HL-60/S4 (cell line): ENCODE data around the gene KCTD3.

Experiments
- in situ Hi-C: fragments of 300-500 bp; cut with MboI; formaldehyde crosslinking; loops from 2 replicates; pipeline ENCODE4 v1.14.3; 2022; ENCODE audit warnings: low sequenced_read_pairs

The KCTD3 gene

DNA sequence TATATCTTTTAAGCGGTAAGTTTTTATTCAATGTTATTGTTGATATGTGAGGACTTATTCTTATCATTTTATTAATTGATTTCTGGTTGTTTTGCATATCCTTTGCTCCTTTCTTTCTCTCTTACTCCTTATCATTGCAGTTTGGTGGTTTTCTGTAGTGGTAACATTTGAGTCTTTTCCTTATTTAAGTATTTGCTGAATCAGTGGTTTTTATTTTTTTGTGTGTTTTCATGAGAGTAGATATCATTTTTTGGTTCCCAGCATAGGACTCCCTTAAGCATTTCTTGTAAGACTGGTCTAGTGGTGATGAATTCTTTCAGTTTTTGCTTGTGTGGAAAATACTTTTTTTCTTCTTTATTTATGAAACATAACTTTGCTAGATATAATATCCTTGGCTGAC, 12.2 kb upstream of the KCTD3 start:
- in situ Hi-C loops: no loop called here

DNA sequence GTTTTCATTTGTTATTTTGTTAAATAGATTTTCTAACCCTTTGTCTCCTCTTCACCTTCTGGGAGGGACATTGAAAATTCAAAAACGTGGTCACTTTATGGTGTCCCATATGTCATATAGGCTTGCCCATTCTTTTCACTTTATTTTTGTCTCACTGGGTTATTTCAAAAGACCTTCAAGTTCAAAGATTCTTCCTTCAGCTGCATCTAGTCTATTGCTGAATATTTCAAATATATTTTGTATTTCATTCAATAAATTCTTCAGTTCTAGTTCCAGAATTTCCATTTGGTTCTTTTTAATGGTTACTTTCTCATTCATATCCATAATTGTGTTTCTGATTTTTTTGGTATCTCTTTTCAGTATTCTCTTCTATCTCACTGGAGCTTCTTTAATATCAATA, 11.6 kb upstream of the KCTD3 start:
- in situ Hi-C loops: no loop called here

DNA sequence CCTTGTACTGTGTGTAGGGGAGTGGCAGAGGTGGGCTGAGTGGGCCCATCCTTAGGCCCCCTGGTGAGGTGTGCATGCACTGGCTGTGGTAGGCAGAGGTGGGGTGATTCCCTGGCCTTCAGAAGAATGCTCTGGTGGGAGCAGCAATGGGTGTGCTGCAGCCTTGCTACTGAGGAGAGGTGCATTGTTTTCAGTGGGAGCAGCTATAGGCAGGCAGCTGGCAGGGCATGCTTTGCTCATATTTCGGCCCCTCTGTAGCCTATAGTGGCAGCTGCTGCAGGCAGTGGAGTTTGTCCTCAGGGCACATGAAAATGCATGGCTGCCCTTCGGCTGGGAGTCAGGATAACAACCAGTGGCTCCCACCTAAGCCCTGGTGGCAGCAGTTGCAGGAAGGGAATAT, 10.1 kb upstream of the KCTD3 start:
- in situ Hi-C loops: no loop called here

DNA sequence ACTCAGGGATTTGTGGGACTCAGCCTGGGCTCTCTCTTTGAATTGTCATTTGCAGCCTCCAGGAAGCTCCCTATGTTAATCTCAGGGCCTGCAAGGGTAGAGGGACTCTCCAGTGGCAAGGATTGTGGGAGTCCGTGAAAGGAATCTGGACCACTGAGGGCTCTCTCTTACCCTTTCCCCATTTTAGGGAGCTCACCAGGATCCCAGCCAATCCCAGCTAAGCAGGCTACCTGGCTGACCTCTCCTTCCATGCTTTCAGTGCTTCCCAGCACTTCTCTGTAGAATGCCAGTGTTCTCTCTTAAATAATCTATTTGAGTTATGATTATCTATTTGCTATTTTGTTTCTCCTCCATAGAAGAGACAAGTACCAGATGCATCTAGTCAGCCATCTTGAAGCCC, 9.6 kb upstream of the KCTD3 start:
- in situ Hi-C loops: no loop called here

DNA sequence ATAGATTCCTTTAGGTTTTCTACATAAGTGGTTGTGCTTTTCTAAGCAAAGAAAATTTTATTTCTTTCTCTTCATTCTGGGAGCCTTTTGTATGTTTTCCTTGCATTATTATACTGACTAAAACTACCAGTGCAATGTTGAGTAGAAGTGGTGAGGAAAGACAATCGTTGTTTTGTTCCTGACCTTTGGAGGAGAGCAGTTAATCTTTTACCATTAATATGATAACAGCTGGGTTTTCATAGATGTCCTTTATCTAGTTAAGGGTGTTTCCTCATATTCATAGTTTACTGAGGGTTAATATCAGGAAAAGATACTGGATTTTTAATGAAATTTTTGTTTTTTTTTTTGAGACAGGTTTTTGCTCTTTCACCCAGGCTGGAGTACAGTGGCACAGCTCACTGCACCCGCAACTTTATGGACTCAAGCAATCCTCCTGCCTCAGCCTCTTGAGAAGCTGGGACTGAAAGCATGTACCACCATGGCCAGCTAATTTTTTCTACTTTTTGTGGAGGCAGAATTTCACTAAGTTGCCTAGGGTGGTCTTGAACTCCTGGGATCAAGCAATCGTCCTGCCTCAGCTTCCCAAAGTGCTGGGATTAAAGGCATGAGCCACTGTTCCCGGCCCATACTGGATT, 9.0 kb upstream of the KCTD3 start:
- in situ Hi-C loops: no loop called here

DNA sequence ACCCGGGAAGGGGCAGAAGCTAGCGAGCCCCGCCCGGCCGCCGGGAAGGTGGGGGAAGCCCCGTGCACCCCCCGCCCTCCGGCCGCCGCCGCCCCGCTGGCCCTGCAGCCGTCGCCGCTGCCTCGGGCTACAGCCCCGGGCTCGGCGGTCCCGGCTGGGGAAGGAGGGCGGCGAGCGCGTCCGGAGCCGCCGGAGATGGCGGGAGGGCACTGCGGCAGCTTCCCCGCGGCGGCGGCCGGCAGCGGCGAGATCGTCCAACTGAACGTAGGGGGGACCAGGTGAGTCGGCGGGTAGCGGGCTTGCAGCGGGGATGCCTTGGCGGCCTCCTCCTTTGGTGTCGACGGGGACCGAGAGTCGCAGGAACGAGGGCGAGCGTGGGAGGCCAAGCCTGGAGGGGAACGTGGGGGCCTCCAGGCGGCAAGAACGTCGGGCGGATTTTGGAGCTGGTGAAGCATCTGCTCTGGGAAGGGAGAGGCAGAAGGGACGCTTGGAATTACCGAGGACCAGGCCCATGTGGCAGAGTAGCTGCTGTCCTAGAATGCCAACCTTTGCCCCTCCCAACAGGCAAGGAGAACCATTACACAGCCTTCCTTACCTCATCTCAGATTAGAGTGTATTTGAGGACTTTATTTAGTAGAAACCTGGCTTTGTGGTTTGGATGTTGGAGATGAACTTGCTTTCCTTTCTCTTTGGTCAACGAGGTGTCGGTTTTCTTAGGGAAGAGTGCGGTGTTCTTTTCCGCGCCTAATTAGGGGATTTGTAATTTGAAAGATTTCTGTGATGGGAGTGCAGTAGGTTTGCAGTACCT, 591 bp downstream of the KCTD3 start:
- in situ Hi-C loops: no loop called here

DNA sequence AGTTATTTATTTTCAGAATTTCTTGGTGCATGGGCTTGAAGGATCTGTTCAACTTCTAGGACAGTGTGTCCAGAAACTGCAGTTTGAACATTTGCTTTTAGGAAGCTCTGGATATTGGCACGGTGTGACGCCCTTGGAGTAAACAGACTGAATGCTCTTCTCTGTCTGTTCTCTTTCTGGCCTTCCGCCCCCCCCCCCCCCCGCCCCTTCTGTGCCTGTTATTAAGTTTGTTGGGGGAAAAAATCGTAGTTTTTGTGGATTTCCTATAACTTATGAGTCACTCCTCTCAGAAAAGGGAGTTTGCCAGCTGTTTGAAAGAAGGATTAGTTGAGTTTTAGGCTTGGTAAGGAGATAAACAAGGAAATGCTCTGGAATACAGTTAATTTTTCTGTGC, 1.2 kb downstream of the KCTD3 start:
- in situ Hi-C loops: no loop called here

DNA sequence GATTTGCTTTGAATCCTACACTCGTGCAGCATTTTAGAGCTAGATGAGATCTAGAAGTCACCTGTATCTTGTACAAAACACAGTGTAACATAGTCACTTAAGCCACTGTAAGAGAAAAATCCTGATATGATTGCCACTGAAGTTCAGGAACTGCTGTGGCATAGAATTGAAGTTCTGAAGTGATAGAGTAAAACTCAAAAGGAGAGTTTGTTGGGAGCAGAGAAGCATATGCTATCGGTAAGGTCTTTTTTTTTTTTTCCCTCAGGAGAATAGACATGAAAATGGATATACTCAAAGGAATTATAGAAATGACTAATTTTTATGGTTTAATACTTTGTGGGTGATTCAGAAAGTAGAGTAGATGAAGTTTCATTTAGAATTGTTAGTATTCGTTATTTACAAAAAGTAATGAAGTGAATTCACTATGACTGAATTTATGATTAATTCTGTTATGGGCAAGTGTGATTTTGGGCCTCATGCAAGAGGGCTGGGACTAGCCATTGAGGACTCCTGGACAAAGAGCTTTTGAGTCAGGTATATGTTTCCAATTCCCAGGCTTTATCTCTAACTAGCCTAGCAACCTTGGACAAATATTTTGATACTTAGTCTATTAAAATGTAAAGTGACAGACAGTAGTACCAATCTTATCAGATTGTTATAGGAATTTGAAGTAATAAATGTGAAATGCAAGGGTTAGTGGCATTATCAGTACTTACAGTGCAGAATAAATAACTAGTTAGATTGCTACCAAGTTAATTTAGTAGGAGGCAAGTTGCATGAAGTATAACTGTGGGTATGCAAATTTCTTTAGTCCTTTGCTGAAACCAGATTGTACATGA, 3.1 kb downstream of the KCTD3 start:
- in situ Hi-C loops: no loop called here

DNA sequence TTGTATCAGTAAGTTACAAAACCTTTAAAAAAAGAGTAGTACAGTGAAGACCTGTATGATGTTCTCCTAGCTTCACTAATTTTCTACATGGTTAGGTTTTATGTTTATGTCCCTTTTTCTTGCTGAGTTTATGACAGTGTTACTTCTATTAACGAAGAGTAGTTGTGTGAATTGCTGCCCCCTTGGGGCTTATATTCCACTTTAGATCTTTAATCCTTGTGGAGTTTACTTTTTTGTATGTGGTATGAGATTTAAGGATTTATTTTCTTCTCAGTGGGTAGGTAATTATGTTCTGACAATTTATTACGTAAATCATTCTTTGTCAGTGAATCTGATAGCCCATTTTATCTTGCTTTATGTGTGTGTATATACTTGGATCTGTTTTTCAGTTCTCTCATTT, 14.8 kb downstream of the KCTD3 start:
- in situ Hi-C loops: no loop called here

DNA sequence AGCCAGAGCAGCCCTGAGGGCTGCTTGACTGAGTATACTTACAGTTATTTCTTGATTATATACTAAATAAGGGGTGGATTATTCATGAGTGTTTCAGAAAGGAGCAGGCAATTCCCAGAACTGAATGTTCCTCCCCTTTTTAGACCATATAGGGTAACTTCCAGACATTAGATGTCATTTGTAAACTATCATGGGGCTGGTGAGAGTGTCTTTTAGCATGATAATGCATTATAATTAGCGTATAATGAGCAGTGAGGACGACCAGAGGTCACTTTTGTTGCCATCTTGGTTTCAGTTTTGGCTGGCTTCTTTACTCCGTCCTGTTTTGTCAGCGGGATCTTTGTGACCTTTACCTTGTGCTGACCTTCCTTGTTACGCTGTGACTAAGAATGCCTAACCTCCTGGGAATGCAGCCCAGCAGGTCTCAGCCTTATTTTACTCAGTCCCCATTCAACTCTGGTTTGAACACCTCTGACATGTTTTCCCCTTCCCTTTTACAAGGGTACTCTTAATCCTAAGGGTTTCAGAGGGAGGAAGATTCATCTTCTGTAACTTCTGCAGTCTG, 16.2 kb downstream of the KCTD3 start:
- in situ Hi-C loops: no loop called here

DNA sequence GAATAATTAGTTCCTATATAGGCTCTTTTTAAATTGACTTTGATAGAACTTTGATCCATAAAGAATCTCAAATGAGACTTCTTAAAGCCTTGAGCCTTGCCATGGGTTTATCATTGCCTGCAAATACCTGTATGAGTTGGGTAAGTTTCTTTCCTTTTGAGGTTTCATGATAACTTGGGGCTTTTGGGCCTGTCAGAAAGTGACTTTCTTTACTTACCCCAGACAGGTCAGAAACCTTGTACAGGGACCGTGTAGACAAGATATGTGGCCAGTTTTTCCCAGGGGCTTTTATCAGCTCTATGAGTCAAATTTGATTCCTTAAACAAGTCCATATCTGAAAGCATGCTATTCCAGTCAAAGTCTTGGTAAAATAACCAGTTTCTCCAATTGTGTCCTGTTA, 17.3 kb downstream of the KCTD3 start:
- in situ Hi-C loops: no loop called here

DNA sequence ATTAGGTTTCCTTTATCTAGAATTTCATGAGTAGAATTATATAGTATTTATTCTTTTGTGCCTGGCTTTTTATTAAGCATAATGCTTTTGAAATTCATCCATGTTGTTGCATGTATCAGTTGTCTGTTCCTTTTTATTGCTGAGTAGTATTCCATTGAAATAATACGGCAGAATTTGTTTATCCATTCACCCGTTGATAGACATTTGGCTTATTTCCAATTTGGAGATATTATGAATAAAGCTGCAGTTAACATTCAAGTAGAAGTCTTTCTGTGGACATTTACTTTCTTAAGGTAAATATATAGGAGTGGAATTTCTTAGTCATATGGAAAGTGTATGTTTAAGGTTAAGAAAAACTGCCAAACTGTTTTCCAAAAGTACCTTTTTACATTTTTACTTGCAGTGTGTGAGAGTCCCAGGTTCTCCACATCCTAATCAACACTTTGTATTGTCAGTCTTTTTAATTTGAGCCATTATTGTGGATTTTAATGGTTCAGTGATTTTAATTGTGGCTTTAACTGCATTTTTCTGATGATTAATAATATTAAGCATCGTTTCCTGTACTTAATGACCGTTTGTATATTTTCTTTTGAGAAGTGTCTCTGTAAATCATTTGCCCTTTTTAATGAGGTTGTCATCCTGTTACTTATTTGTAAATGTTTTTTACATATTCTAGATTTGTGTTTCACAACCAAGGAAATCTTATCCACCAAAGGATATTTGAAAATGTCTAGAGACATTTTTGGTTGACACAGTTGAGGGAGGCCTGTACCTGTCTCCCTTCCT, 22.7 kb downstream of the KCTD3 start:
- in situ Hi-C loops: no loop called here

DNA sequence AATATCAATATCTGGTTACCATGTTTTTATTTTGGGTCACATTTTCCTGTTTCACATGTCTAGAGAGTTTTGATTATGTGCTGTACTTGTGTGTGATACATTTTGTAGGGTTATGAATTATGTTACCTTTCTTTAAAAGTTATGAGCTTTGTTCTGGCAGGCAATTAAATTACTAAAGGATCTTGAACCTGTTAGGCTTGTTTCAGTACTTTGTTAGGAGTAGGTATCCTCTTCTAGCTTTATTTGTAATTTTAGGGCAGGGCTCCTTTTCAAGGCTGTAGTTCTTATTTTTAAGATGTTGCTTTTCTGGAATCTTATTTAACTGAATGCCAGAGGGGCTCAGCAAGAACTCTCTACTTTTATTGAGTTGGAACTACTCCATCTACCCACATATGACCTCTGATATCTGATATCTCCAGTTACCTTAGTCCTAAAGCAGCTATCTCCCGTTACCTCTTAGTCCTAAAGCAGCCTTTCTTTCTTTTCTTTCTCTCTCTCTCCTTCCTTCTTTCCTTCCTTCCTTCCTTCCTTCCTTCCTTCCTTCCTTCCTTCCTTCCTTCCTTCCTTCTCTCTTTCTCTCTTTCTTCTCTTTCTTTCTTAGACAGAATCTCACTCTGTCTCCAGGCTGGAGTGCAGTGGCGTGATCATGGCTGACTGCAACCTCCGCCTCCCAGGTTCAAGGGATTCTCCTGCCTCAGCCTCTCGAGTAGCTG, 23.8 kb downstream of the KCTD3 start:
- in situ Hi-C loops: no loop called here

DNA sequence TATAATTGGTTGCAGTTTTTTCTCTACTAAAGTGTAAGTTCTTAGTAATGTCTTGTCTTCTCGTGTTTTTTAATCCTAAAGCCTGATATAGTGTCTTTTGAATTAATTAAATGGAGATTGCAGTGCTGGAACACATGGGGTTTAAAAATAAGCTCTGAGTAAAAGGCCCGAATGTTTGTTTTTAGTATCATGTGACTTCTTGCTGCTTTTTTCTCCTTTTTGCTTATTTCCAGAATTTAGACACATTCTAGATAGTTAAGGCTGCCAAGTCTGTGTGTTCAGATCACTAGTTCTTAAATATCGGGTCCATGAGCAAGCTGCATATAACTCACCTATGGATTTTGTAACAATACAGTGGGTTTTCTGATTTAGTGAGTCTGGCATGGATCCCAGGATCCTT, 27.5 kb downstream of the KCTD3 start:
- in situ Hi-C loops: no loop called here

DNA sequence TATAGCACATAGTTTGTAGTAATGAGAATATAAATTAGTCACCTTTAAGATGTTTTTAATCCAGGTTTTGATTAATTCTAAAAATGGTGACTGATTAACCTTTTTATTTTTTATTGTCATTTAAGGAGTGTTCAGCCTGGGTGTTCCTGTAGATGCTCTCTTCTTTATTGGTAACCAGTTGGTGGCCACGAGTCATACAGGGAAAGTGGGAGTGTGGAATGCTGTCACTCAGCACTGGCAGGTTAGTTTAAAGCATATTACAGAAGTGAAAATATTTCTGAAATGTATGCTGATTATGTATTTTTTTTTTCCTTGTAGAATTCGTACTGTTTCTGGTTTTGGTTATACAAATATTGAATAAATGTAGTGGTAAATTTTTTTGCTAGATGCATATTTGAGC, 28.1 kb downstream of the KCTD3 start:
- in situ Hi-C loops: no loop called here

DNA sequence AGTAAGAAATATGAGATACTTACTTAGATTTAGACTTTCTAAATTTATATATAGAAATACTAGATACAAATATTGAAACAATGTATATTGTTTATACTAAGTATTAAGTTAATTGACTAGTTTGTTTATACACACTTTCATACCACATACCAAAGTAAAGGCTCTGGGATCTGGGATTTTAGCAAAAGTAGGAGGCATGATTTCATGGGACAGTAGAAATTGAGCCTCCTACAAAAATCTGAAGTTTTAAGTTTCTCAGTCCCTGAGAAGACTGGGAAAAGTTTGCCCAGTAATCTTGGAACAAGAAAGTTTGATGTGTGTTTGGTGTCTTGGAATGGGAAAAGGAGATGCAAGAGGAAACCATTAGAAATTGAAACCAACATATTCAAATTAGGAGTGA, 30.9 kb downstream of the KCTD3 start:
- in situ Hi-C loops: no loop called here

DNA sequence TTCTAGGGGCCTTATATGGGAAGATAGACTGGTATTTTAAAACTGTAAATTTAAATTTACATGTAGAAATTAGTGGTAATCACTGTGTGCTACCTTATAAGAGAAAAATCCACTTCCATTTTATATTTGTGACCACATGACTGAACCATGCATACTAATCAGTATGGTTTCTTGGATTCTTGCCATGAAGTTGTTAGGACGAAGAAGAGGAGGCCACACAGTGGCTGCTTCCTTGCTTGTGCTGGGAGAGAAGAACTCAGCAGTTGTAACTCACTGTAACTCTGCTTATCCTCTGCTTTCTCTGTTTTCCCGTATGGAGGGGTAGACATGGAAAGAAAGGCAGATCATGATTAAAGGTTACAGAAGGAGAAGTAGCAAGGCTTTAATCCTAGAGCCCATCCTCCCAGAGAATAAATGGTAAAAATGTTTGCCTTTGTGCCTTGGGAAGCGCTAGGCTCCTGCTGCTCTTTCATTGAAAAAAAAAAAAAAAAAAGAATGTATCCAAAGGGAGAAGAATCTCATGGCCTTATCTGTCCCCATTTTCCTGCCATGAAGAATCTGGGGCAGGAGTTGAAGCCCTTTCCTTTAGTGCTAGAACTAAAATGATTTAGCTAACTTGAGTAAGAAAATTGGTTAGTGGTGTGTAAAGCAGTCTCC, 32.4 kb downstream of the KCTD3 start:
- in situ Hi-C loops: no loop called here

DNA sequence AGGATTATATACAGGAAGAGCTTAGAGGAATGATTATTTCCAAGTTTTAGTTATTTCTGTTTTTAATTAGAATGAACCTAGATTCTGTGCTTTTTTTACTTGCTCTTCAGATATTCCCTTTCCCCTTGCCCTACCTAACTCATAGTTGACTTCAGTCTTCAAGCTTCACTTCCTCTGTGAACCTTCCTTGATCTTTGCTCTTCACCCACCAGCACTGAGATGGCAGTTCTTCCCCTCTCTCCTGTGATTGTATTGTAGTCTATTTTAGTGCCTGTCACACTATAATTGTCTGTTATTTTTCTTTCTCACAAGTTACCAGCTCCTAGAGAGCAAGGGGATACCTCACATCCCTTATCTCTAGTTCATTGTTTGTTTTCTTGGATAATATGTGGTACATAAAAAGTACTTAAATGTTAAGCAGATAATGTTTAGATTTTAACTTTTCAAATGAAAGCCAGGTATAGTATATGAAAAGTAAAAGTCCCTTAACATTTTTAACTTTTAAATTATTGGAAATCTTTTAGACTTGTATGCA, 33.2 kb downstream of the KCTD3 start:
- in situ Hi-C loops: no loop called here

DNA sequence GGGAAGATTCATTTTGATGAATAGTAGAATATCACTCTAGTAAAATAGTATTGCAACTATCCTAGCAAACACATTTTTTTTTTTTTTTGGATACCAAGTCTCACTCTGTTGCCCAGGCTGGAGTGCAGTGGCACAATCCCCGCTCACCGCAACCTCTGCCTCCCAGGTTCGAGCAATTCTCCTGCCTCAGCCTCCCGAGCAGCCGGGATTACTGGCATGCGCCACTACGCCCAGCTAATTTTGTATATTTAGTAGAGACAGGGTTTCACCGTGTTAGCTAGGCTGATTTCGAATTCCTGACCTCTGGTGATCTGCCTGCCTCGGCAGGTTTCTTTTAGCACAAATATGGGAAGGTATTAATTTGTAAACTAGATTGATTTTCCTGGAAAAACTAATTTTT, 33.8 kb downstream of the KCTD3 start:
- in situ Hi-C loops: no loop called here
